ENCODE data around the gene CCDC92. TPM values are rescaled to one million over a fixed set of nuclear protein-coding genes. Genes with fewer than 3 reads are reported as not detected.
A peak's percentile ranks its signal among the peaks of the same experiment; 100 is the strongest.
"Not testable (repeated sequence)": the region's sequence is repeated elsewhere in the genome, so short reads cannot be mapped to it uniquely, and the experiment has no call there.

Gene CCDC92
- total RNA-seq, 2 donors from 2014 or later: 30.1 to 46.4 TPM

- no peak for ATAC-seq
- H3K4me3 Mint-ChIP-seq: no peak overlapping the region
- no peaks in the 10 kb centered on the region for H3K36me3 Mint-ChIP-seq (ENCODE audit: low read depth)
- peaks cover 17% of the 10 kb centered on the region for H3K4me1 Mint-ChIP-seq
- H3K9me3 ChIP-seq (ENCODE audit: control insufficient read depth, low read length, poor library complexity, severe bottlenecking): no peaks in the 10 kb centered on the region
- H3K27me3 Mint-ChIP-seq: peaks cover 12% of the 10 kb centered on the region
- no peak for DNase-seq
- H3K27ac Mint-ChIP-seq: no peak overlapping the region
Measured at GRCh38 chr12:123928274-123928865, 44.3 kb downstream of the CCDC92 start.

DNA sequence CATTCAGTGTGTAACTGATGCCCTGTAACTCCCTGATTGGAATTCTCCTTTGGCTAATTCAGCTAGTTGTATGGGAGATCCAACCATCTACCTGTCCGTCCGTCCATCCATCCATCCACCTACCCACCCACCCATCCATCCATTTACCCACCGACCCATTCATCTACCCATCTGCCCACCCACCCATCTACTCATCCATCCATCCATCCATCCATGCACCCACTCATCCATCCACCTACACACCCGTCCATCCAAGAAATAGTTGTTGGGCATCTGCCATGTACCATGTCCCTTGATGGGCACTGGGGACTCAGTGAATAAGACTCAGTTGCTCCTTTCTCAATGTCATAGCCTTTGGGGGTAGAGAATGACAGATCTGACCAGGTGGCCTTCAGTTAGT lies 48.1 kb downstream of the CCDC92 start:
- Mint-ChIP-seq H3K27me3 (peaks cover 19% of the 10 kb centered on the region), H3K4me1 (peaks cover 5% of the 10 kb centered on the region), H3K4me3 (no peak overlapping the region), H3K27ac (no peak overlapping the region), H3K36me3 (ENCODE audit: low read depth) (no peaks in the 10 kb centered on the region)
- no peak for ATAC-seq
- H3K9me3 ChIP-seq (ENCODE audit: control insufficient read depth, low read length, poor library complexity, severe bottlenecking): no peaks in the 10 kb centered on the region
- no peak for DNase-seq

DNA sequence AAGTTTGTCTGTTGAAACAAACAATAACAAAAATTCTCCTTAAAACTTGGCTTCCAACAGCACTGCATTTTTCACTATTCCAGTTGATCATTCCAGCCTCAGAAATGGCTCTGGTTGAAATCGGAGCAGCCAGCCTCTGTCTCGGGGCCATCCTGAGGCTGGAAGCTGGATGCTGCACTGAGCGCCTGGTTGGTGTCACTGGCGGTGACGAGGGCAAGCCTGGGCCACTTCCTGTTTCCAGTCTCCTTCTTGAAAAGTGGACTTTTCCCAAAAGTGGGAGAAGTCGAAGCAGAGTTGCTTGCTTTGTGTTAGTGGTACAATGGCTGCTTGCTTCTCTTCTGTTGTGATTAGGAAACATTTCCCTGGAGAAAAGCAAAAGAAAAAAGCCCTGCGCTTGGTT lies 48.7 kb downstream of the CCDC92 start:
- H3K4me1 Mint-ChIP-seq: peaks cover 5% of the 10 kb centered on the region
- ATAC-seq: no peak
- H3K4me3 Mint-ChIP-seq: no peak overlapping the region

GRCh38 chr12:123923038-123923437 lies 49.6 kb downstream of the CCDC92 start:
- no peaks in the 10 kb centered on the region for H3K36me3 Mint-ChIP-seq (ENCODE audit: low read depth)
- H3K27ac Mint-ChIP-seq: no peak overlapping the region
- H3K4me3 Mint-ChIP-seq: no peak overlapping the region
- H3K27me3 Mint-ChIP-seq: peaks cover 12% of the 10 kb centered on the region
- no peaks in the 10 kb centered on the region for H3K9me3 ChIP-seq (ENCODE audit: control insufficient read depth, low read length, poor library complexity, severe bottlenecking)
- H3K4me1 Mint-ChIP-seq: peaks cover 5% of the 10 kb centered on the region
- no peak for ATAC-seq
- no peak for DNase-seq

More for the DNA sequence above, 48.7 kb downstream of the CCDC92 start:
- no peak for DNase-seq
- Mint-ChIP-seq H3K27ac (no peak overlapping the region), H3K27me3 (peaks cover 17% of the 10 kb centered on the region), H3K36me3 (ENCODE audit: low read depth) (no peaks in the 10 kb centered on the region)
- H3K9me3 ChIP-seq (ENCODE audit: control insufficient read depth, low read length, poor library complexity, severe bottlenecking): no peaks in the 10 kb centered on the region

DNA sequence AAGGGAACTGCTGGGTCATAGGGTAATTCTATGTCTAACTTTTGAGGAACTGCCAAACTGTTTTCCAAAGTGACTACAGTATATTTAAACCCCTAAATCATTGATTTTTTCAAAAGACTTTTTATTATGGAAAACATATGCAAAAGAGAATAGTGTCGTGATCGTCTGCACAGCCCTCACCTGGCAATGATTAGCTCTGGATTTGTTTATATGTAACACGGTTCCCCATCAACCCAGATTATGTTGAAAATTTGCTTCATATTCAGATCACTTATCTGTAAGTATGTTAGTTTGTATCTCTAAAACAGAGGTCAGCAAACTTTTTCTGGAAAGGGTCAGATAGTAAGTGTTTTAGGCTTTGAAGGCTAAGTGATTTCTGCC lies 52.7 kb downstream of the CCDC92 start:
- no peak overlapping the region for H3K27ac Mint-ChIP-seq
- H3K4me3 Mint-ChIP-seq: no peak overlapping the region
- H3K4me1 Mint-ChIP-seq: peaks cover 5% of the 10 kb centered on the region
- DNase-seq: no peak
- H3K27me3 Mint-ChIP-seq: peaks cover 17% of the 10 kb centered on the region
- no peak for ATAC-seq
- H3K9me3 ChIP-seq (ENCODE audit: control insufficient read depth, low read length, poor library complexity, severe bottlenecking): no peaks in the 10 kb centered on the region
- H3K36me3 Mint-ChIP-seq (ENCODE audit: low read depth): no peaks in the 10 kb centered on the region

DNA sequence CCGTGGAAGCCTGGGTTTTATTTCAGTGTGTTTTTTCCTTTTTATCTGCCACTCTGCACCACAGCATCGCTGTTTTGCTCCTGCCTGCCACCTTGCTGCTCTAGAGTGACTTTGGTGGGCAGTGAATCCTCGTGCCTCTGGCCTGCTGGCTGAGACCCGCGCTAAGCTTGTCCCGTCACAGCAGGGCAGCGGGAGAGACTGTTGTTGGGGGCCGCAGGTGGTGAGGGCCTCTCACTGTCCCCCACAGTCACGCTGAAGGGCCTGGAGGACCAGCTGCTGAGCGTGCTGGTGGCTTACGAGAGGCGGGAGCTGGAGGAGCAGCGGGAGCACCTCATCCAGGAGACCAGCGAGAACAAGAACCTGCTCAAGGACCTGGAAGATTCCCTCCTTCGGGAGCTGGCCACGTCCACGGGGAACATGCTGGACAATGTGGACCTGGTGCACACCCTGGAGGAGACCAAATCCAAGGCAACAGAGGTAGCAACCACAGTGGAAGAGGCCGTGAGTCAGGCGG lies 55.2 kb downstream of the CCDC92 start:
- H3K9me3 ChIP-seq (ENCODE audit: control insufficient read depth, low read length, poor library complexity, severe bottlenecking): no peaks in the 10 kb centered on the region
- Mint-ChIP-seq H3K27ac (peak overlapping the region; percentile 47), H3K4me3 (no peak overlapping the region), H3K27me3 (peaks cover 17% of the 10 kb centered on the region), H3K36me3 (ENCODE audit: low read depth) (no peaks in the 10 kb centered on the region), H3K4me1 (peaks cover 3% of the 10 kb centered on the region)
- no peak for DNase-seq
- ATAC-seq: no peak

DNA sequence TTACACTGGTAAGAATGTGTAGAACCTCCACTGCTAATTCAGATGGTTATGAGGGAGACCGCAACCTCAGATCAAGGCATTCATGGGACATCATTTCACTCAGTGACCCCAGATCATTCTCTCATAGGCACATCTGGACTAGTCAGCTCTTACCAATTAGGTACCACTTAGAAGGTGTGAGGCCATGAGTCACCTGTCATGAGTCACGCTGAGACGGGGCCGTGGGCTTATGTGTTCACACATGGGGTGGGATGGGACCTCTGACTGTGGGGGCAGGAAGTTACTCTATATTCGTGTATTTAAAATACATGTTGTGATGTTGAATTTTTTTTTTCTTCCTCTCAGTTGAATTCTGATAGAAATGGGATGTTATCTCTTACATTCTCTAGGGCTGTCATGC lies 55.9 kb downstream of the CCDC92 start:
- peaks cover 3% of the 10 kb centered on the region for H3K4me1 Mint-ChIP-seq
- peaks cover 17% of the 10 kb centered on the region for H3K27me3 Mint-ChIP-seq
- no peaks in the 10 kb centered on the region for H3K9me3 ChIP-seq (ENCODE audit: control insufficient read depth, low read length, poor library complexity, severe bottlenecking)
- H3K36me3 Mint-ChIP-seq (ENCODE audit: low read depth): no peaks in the 10 kb centered on the region
- no peak overlapping the region for H3K27ac Mint-ChIP-seq
- DNase-seq: no peak
- H3K4me3 Mint-ChIP-seq: no peak overlapping the region
- no peak for ATAC-seq

- Mint-ChIP-seq H3K27ac (no peak overlapping the region), H3K36me3 (ENCODE audit: low read depth) (no peaks in the 10 kb centered on the region)
Measured at GRCh38 chr12:123914726-123915333, 57.8 kb downstream of the CCDC92 start.

DNA sequence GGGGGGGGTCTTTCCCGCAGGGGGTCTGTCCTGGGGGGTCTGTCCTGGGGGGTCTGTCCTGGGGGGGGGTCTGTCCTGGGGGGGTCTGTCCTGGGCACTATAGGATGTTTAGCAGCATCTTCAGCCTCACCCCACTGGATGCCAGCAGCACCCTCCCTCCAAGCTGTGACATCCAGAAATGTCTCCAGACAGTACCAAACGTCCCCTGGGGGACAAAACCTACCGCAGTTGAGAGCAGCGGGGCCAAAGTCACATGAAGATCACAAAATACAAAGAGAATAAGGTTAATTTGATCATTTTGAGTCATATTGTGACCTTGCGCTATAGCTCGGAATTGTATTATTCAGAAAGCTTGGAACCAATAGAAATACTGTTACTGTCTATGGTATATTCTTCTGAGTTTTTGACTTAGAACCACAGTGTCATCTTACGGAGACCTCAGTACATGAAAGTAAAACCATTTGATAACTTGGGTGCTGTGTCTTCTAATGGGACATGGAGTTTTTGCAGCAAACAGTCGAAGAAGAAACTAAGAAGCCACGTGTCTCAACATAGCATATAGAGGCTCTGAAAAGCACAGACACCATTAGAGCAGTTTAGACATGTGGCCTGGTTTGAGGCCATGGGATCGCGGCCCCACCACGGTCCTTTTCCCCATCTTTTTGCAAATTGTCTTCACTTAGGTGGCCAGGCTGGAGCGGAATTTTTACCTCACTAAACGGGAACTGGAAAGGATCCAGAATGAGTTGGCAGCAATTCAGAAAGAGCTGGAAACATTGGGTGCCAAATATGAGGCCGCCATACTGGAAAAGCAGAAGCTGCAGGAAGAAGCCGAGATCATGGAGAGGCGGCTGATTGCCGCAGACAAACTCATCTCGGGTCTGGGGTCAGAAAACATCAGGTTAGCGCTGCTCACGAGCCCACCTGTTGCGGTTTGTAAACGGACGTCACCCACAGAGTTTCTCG lies 59.9 kb downstream of the CCDC92 start:
- DNase-seq: no peak
- no peak for ATAC-seq
- Mint-ChIP-seq H3K4me3 (peak overlapping the region; percentile 41), H3K27ac (no peak overlapping the region), H3K4me1 (peaks cover 6% of the 10 kb centered on the region), H3K36me3 (ENCODE audit: low read depth) (no peaks in the 10 kb centered on the region), H3K27me3 (peaks cover 5% of the 10 kb centered on the region)
- H3K9me3 ChIP-seq (ENCODE audit: control insufficient read depth, low read length, poor library complexity, severe bottlenecking): no peaks in the 10 kb centered on the region

More at GRCh38 chr12:123914726-123915333, 57.8 kb downstream of the CCDC92 start:
- no peak overlapping the region for H3K4me3 Mint-ChIP-seq
- ATAC-seq (no peak), DNase-seq (no peak)
- peaks cover 10% of the 10 kb centered on the region for H3K27me3 Mint-ChIP-seq
- H3K4me1 Mint-ChIP-seq: peaks cover 6% of the 10 kb centered on the region
- no peaks in the 10 kb centered on the region for H3K9me3 ChIP-seq (ENCODE audit: control insufficient read depth, low read length, poor library complexity, severe bottlenecking)

- H3K27me3 Mint-ChIP-seq; H3K4me1 Mint-ChIP-seq; H3K27ac Mint-ChIP-seq; H3K4me3 Mint-ChIP-seq; ATAC-seq; H3K9me3 ChIP-seq (ENCODE audit: control insufficient read depth, low read length, poor library complexity, severe bottlenecking); H3K36me3 Mint-ChIP-seq (ENCODE audit: low read depth); DNase-seq: not testable (repeated sequence)
Measured at GRCh38 chr12:123911672-123912409, 60.8 kb downstream of the CCDC92 start.

GRCh38 chr12:123910761-123911193 lies 61.9 kb downstream of the CCDC92 start:
- ATAC-seq (peak; percentile 51), DNase-seq (no peak)
- Mint-ChIP-seq H3K36me3 (ENCODE audit: low read depth) (no peaks in the 10 kb centered on the region), H3K27ac (peak overlapping the region; percentile 79), H3K4me3 (no peak overlapping the region), H3K27me3 (no peaks in the 10 kb centered on the region), H3K4me1 (peaks cover 6% of the 10 kb centered on the region)
- no peaks in the 10 kb centered on the region for H3K9me3 ChIP-seq (ENCODE audit: control insufficient read depth, low read length, poor library complexity, severe bottlenecking)

GRCh38 chr12:123910057-123910456 lies 62.6 kb downstream of the CCDC92 start:
- H3K27ac Mint-ChIP-seq: no peak overlapping the region

More at GRCh38 chr12:123910057-123910456, 62.6 kb downstream of the CCDC92 start:
- H3K9me3 ChIP-seq (ENCODE audit: control insufficient read depth, low read length, poor library complexity, severe bottlenecking): no peaks in the 10 kb centered on the region
- ATAC-seq: no peak
- Mint-ChIP-seq H3K4me3 (no peak overlapping the region), H3K36me3 (ENCODE audit: low read depth) (no peaks in the 10 kb centered on the region), H3K27me3 (peaks cover 3% of the 10 kb centered on the region), H3K4me1 (peaks cover 12% of the 10 kb centered on the region)
- no peak for DNase-seq
